NCI-H510A (cell line): Measurements from ENCODE around the gene KCNB1.
"Not testable (repeated sequence)": the region's sequence is repeated elsewhere in the genome, so short reads cannot be mapped to it uniquely, and the experiment has no call there.

Experiments
- DNase-seq: peaks from one replicate; lab custom pipeline; 2025; lab: John Stamatoyannopoulos, UW

Gene KCNB1

DNA sequence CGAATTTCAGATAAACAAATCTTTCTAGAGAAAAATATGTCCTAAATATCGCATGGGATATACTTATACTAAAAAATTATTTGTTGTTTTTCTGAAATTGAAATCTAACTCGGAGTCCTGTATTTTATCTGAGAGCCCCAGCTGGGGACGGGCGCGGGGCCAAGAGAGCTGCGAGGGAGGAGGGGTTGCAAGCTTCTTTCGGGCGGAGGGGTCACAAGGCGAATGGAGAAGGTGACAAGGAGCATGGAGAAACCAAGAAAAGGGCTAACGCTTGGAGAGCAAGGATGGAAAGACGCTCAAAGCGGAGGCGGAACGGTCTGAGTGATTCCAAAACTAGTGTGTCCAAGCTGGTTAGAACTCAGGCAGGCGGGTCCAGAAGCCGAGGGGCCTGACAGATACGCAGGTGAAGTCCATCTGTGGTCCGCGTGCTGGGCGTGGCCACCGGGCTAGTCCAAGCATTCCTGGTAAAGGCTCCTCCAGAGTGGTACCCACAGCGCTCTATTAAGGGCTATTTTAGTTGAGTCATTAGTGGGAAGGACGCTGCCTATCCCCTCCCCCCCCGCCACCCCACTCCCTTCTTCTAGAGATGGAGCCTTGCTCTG is 163.2 kb downstream of the KCNB1 start:
- DNase-seq, result no peak

DNA sequence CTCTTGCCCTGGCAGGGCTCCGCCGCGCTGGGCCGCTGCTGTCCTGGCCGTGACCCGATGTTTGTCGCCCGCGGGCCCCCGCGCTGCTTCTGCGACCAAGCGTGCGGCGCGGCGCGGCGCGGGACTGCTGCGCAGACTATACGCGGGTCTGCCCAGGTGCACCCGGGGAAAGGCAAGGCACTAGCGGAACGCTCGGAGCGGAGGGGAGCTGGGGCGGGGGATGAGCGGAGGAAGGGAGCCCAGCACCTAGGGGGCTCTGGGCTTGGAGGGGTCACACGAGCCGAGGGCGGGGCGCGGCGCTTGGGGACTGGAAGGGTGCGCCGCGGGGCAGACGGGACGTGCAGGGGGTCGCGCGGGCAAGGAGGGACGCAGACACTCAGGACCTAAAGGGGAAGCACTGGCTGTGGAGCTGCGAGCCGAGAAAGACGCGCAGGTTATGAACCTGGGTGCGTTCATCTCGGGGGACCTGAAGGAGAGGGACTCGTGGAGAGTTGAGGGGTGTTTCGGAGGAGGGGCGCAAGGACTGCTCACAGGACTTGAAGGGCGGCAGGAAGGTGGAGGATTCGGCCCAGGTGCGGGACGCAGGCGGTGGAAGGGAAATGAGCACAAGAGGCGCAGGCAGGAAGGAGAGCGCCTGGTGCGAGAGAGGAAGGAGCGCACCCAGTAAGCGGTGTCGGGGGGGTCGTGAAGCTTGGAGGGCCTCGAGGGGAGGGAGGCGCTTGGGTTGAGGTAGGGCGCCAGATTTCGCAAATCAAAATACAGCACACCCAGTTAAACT is 163.8 kb downstream of the KCNB1 start:
- no peak for DNase-seq

DNA sequence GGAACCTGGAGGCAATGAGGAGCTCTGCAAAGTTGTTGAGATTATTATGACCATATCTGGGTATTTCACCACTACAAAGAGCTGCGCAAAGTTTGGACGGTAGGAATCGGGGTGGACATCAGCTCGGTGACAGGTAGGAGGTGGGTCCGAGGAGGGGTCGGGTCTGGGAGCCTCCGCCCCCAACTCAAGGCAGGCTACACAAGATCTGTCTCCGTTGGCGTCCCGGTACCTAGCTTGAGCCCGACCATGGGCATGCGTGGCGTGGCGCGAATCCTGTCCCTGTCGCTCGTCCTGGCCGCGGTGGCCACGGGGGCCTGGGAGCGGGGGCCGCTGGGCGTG is 164.4 kb downstream of the KCNB1 start:
- no peak for DNase-seq

DNA sequence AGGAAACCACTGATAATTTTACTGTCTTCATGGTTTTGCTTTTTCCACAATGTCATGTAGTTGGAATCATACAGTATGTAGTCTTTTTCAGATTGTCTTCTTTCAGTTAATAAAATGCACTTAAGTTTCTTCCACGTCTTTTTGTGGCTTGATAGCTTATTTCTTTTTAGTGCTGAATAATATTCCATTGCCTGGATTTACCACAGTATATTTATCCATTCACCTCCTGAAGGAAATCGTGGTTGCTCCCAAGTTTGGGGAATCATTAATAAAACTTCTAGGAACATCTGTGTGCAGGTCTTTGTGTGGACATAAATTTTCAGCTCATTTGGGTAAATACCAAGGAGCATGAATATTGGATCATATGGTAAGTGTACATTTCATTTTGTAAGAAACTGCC is 165.8 kb downstream of the KCNB1 start:
- no peak for DNase-seq

DNA sequence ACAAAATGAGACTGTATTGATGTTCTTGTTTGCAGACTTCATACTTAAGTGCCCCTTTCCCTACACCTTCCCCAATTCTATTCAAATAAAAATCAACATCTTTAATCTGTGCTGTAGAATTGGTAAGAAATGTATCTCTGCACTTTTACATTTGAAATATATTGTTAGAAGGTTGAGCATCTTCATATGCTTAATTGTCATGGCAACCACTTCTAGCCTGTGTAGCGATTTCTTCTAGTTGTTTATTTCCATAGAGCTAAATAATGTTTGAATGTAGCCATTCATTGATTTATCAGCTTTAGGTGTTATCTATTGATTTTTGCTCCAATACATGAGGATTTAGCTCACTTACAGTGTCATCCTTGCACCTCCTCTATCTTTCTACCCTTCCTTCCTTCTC is 166.9 kb downstream of the KCNB1 start:
- no peak for DNase-seq

DNA sequence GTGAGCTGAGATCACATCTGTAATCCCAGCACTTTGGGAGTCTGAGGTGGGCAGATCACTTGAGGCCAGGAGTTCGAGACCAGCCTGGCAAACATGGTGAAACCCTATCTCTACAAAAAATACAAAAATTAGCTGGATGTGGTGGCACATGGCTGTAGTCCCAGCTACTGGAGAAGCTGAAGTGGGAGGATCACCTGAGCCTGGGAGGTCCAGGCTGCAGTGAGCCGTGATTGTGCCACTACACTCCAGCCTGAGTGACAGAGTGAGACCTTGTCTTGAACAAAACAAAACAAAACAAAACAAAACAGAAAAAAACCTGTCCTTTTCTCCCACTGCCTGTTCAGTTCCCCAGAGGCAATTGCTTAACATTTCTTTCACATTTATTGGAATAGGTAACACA is 168.4 kb downstream of the KCNB1 start:
- DNase-seq, result not testable (repeated sequence)
